Measurements from ENCODE around the gene RHOH.

The RHOH gene

DNA sequence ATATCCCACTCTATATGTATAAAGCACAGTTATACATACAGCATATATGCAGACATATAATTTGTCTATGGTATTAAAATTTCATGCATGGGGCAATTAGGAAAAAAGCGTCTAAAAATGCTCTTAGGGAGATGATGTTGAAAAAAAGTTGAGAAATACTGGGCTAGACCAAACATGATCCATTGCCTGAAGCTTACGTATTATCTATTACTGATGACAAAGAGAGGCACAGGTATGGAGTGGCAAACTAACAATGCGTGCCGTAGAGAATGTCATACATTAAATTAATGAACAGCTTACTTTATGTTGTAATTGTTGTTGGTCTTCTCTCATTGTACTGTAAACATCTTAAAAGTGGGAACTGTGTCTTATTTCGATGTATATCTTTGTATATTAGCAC is 13.9 kb downstream of the RHOH start:
- TF ChIP-seq PPARA (CRISPR knock-in tag; IDR thresholded peaks at IDR 0.05; ENCODE audit: borderline replicate concordance) (no peak), SNAI2 (CRISPR knock-in tag; IDR thresholded peaks at IDR 0.05) (no peak), CSDC2 (CRISPR knock-in tag; IDR thresholded peaks at IDR 0.05) (no peak), ESRRG (CRISPR knock-in tag; IDR thresholded peaks at IDR 0.05) (no peak), ZNF565 (CRISPR knock-in tag; conservative IDR thresholded peaks at IDR 0.05; ENCODE audit: low read depth) (no peak), RARB (CRISPR knock-in tag; IDR thresholded peaks at IDR 0.05) (no peak), ZNF70 (CRISPR knock-in tag; IDR thresholded peaks at IDR 0.05) (no peak), GLIS3 (CRISPR knock-in tag; IDR thresholded peaks at IDR 0.05) (no peak), ARNTL (CRISPR knock-in tag; IDR thresholded peaks at IDR 0.05; ENCODE audit: borderline replicate concordance, low read depth) (no peak), ZNF8 (CRISPR knock-in tag; IDR thresholded peaks at IDR 0.05) (no peak), TOX (CRISPR knock-in tag; IDR thresholded peaks at IDR 0.05; ENCODE audit: borderline replicate concordance) (no peak)
- TF ChIP-seq, protein P1, sequence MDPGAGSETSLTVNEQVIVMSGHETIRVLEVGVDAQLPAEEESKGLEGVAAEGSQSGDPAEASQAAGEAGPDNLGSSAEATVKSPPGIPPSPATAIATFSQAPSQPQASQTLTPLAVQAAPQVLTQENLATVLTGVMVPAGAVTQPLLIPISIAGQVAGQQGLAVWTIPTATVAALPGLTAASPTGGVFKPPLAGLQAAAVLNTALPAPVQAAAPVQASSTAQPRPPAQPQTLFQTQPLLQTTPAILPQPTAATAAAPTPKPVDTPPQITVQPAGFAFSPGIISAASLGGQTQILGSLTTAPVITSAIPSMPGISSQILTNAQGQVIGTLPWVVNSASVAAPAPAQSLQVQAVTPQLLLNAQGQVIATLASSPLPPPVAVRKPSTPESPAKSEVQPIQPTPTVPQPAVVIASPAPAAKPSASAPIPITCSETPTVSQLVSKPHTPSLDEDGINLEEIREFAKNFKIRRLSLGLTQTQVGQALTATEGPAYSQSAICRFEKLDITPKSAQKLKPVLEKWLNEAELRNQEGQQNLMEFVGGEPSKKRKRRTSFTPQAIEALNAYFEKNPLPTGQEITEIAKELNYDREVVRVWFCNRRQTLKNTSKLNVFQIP (CRISPR knock-in tag; IDR thresholded peaks at IDR 0.05; ENCODE audit: borderline replicate concordance, low read depth): no peak
- TF ChIP-seq, protein P2, sequence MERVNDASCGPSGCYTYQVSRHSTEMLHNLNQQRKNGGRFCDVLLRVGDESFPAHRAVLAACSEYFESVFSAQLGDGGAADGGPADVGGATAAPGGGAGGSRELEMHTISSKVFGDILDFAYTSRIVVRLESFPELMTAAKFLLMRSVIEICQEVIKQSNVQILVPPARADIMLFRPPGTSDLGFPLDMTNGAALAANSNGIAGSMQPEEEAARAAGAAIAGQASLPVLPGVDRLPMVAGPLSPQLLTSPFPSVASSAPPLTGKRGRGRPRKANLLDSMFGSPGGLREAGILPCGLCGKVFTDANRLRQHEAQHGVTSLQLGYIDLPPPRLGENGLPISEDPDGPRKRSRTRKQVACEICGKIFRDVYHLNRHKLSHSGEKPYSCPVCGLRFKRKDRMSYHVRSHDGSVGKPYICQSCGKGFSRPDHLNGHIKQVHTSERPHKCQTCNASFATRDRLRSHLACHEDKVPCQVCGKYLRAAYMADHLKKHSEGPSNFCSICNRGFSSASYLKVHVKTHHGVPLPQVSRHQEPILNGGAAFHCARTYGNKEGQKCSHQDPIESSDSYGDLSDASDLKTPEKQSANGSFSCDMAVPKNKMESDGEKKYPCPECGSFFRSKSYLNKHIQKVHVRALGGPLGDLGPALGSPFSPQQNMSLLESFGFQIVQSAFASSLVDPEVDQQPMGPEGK (CRISPR knock-in tag; IDR thresholded peaks at IDR 0.05; ENCODE audit: borderline replicate concordance): no peak
- no peak for ATAC-seq

DNA sequence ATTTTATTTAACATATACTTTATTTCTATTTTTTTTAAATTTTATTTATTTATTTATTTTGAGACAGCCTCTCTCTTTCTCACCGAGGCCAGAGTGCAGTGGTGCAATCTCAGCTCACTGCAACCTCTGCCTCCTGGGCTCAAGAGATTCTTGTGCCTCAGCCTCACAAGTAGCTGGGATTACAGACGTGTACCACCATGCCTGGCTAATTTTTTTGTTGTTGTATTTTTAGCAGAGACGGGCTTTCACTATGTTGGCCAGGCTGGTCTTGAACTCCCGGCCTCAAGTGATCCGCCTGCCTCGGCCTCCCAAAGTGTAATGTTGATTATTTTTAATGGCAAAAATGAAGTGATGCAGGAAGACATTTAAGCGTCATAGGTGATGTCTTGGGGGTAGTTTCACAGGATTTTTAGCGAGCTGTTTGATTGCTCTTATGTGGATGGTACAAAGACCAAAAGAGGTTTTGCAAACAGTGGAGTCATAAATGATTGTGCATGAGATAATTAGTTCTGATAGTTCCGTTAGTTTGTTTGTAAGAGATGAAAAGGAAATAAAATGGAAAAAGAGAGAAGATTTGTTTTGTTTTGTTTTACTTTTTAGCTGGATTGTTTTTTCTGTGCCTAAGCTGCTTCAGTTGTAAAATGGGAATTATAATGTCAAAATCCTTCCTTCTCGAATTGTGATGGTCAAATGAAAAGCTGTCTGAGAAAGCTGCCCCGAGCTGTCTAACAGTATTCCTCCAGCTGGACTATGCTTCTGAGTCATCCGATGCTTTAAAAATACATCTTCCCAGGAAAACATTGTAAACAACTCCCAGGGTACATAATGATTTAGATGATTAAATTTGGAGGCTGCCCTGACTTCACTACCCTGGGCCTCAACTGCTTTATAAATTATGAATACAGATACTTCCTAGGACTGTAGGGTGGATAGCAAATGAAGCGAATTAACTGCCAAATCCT is 14.7 kb downstream of the RHOH start:
- TF ChIP-seq TCF4 (CRISPR knock-in tag; IDR thresholded peaks at IDR 0.05; ENCODE audit: borderline replicate concordance) (no peak), BACH2 (CRISPR knock-in tag; IDR thresholded peaks at IDR 0.05; ENCODE audit: borderline replicate concordance) (no peak), ZFP3 (CRISPR knock-in tag; IDR thresholded peaks at IDR 0.05) (no peak), GLIS3 (CRISPR knock-in tag; IDR thresholded peaks at IDR 0.05) (no peak), RARB (CRISPR knock-in tag; IDR thresholded peaks at IDR 0.05) (no peak), SNAI2 (CRISPR knock-in tag; IDR thresholded peaks at IDR 0.05) (no peak), CSDC2 (CRISPR knock-in tag; IDR thresholded peaks at IDR 0.05) (no peak), ESRRG (CRISPR knock-in tag; IDR thresholded peaks at IDR 0.05) (no peak)
- TF ChIP-seq, protein P3, sequence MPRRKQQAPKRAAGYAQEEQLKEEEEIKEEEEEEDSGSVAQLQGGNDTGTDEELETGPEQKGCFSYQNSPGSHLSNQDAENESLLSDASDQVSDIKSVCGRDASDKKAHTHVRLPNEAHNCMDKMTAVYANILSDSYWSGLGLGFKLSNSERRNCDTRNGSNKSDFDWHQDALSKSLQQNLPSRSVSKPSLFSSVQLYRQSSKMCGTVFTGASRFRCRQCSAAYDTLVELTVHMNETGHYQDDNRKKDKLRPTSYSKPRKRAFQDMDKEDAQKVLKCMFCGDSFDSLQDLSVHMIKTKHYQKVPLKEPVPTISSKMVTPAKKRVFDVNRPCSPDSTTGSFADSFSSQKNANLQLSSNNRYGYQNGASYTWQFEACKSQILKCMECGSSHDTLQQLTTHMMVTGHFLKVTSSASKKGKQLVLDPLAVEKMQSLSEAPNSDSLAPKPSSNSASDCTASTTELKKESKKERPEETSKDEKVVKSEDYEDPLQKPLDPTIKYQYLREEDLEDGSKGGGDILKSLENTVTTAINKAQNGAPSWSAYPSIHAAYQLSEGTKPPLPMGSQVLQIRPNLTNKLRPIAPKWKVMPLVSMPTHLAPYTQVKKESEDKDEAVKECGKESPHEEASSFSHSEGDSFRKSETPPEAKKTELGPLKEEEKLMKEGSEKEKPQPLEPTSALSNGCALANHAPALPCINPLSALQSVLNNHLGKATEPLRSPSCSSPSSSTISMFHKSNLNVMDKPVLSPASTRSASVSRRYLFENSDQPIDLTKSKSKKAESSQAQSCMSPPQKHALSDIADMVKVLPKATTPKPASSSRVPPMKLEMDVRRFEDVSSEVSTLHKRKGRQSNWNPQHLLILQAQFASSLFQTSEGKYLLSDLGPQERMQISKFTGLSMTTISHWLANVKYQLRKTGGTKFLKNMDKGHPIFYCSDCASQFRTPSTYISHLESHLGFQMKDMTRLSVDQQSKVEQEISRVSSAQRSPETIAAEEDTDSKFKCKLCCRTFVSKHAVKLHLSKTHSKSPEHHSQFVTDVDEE (CRISPR knock-in tag; IDR thresholded peaks at IDR 0.05): no peak
- TF ChIP-seq, protein P2 (CRISPR knock-in tag; IDR thresholded peaks at IDR 0.05; ENCODE audit: borderline replicate concordance): no peak
- ATAC-seq: peak; percentile 33

DNA sequence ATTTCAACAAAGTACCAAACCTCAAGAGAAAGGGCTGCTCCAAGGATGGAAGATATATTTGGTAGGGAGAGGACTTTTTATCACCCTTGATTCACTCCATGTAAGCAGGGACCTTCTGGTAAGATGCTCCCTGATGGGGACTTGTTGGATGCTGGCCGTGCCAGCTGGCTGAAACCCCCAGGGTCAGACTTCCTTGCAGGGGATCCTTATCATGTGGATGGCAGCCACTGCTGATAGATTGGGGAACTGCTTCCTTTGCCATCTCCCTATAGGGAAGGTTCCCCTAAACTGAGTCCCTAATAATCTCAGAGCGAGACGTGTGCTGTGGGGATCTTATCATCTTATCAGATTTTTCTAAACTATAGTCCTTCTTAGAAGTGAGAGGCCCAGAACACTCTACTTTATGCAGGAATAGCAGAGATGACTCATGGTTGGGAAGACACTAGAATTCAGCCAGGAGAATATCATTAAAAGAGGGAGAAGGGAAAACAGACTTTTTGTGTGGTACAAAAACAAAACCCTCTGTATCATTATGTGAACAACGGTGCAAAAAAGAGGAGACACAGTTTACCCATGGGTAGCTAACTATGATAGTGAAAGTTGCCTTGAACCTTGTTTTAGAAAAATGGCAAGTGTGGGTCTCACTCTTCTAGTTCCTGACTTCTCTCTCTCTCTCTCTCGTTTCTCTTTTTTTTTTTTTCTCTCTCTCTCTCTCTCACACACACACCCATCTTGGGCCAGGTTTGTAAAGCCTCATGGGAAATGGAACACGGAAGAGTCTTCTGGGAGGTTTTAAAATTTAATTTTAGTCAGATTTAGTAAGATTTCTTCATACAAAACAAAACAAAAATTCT is 16.1 kb downstream of the RHOH start:
- ATAC-seq: peak; percentile 75
- no peak for TF ChIP-seq ZNF565 (CRISPR knock-in tag; conservative IDR thresholded peaks at IDR 0.05; ENCODE audit: low read depth)
- TF ChIP-seq, protein P2 (CRISPR knock-in tag; IDR thresholded peaks at IDR 0.05; ENCODE audit: borderline replicate concordance): no peak
- no peak for TF ChIP-seq SNAI2 (CRISPR knock-in tag; IDR thresholded peaks at IDR 0.05)
- TF ChIP-seq CSDC2 (CRISPR knock-in tag; IDR thresholded peaks at IDR 0.05): no peak
- TF ChIP-seq ZNF70 (CRISPR knock-in tag; IDR thresholded peaks at IDR 0.05): no peak
- TF ChIP-seq, protein P4, sequence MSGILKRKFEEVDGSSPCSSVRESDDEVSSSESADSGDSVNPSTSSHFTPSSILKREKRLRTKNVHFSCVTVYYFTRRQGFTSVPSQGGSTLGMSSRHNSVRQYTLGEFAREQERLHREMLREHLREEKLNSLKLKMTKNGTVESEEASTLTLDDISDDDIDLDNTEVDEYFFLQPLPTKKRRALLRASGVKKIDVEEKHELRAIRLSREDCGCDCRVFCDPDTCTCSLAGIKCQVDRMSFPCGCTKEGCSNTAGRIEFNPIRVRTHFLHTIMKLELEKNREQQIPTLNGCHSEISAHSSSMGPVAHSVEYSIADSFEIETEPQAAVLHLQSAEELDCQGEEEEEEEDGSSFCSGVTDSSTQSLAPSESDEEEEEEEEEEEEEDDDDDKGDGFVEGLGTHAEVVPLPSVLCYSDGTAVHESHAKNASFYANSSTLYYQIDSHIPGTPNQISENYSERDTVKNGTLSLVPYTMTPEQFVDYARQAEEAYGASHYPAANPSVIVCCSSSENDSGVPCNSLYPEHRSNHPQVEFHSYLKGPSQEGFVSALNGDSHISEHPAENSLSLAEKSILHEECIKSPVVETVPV (CRISPR knock-in tag; IDR thresholded peaks at IDR 0.05): no peak
- no peak for TF ChIP-seq ZFP3 (CRISPR knock-in tag; IDR thresholded peaks at IDR 0.05)
- no peak for TF ChIP-seq OSR1 (CRISPR knock-in tag; IDR thresholded peaks at IDR 0.05)
- TF ChIP-seq ISL1 (CRISPR knock-in tag; IDR thresholded peaks at IDR 0.05): no peak
- no peak for TF ChIP-seq GLIS3 (CRISPR knock-in tag; IDR thresholded peaks at IDR 0.05)
- no peak for TF ChIP-seq TCF4 (CRISPR knock-in tag; IDR thresholded peaks at IDR 0.05; ENCODE audit: borderline replicate concordance)
- no peak for TF ChIP-seq ZNF8 (CRISPR knock-in tag; IDR thresholded peaks at IDR 0.05)
- TF ChIP-seq ARNTL (CRISPR knock-in tag; IDR thresholded peaks at IDR 0.05; ENCODE audit: borderline replicate concordance, low read depth): no peak
- no peak for TF ChIP-seq BACH2 (CRISPR knock-in tag; IDR thresholded peaks at IDR 0.05; ENCODE audit: borderline replicate concordance)

Data from SK-N-SH treated with all-trans-retinoic acid at 6 μM for 48 hours (cell line).